ENCODE results near the gene TNP2.

TNP2 gene

DNA sequence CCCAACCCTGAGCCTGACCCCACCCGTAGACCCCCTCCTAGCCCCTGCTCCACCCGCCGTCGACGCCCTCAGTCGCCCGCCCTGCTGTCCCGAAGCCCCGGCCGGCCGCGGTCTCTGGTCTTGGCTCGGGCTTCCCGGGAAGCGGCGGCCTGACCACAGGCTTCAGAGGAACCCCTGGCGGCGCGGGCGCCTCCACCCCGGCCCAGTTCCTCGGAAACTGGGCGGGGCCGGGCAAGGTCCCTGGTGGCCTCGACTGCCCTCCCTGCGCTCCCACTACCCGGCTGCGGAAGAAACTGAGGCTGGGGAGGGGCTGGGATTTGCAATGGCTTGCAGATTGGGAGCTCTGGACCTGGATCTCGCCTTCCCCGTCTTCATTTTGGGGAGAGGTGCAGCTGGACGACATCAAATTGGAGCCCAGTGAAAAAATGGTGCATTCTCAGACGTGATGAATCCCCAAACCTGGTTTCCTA is 12.4 kb downstream of the TNP2 start:
- peak; percentile 66 for DNase-seq (ENCODE audit: low spot score)

DNA sequence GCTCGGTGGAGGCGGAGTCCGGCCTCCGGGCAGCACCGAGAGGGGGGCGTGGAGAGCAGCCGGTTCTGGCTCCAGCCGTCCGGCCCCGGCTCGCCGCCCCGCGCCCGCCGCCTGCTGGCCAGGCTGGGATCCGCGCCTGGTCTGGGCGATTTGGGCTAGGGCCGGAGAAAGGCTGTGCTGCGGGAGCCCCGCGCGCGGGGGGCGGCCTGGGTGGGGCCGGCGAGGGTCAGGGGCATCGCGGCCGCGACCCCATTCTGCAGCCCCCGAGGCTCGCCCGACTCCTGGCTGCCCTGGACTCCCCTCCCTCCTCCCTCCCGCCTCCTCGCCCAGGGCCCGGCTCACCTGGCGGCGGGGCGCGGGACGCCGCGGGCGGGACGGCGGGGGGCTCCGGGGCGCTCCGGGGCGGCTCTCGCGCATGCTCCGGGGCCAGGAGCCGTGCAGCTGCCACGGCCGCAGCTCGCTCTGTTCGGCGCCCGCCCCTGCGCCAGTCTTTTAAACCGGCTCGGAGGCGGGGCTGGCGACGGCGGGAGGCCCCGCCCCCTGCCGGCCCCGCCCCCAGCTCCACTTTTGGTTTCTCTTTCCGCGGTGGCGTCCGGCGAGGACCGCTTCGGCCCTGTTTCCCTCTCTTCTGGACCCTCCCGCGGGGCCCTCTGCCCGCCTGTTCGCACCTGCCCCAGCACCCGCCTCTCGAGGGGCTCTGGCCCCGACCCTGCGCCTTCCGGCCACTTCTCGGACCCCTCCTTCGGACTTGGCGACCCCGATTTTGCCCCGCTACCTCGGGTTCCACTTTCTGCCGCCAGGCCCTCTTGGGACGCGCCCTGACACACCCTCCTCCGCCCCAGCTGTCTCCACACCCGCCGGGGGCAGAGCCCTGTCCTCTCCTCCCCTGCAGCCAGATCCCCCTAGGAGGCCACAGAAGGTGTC is 13.1 kb downstream of the TNP2 start, which contains the start of gene SOCS1:
Gene SOCS1 (minus strand): TSS at position 468 of the 924 bp plus-strand sequence. CDS start 726 bp downstream, outside the sequence.
- peak; percentile 87 for DNase-seq (ENCODE audit: low spot score)

DNA sequence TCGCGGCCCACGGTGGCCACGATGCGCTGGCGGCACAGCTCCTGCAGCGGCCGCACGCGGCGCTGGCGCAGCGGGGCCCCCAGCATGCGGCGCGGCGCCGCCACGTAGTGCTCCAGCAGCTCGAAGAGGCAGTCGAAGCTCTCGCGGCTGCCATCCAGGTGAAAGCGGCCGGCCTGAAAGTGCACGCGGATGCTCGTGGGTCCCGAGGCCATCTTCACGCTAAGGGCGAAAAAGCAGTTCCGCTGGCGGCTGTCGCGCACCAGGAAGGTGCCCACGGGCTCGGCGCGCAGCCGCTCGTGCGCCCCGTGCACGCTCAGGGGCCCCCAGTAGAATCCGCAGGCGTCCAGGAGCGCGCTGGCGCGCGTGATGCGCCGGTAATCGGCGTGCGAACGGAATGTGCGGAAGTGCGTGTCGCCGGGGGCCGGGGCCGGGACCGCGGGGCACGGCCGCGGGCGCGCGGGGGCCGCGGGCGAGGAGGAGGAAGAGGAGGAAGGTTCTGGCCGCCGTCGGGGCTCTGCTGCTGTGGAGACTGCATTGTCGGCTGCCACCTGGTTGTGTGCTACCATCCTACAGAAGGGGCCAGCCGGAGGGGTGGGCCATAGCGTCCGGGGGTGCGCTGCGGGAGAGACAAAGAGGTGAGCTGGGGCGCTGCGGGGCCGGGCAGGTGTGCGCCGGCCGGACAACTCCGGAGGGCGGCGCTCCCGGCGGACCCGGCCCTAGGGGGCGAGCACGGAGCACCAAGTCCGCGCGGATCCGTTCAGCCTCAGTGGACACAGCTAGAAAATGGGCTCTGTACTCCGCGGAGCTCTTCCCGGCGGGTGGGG is 14.0 kb downstream of the TNP2 start:
- DNase-seq (ENCODE audit: low spot score) = no peak

DNA sequence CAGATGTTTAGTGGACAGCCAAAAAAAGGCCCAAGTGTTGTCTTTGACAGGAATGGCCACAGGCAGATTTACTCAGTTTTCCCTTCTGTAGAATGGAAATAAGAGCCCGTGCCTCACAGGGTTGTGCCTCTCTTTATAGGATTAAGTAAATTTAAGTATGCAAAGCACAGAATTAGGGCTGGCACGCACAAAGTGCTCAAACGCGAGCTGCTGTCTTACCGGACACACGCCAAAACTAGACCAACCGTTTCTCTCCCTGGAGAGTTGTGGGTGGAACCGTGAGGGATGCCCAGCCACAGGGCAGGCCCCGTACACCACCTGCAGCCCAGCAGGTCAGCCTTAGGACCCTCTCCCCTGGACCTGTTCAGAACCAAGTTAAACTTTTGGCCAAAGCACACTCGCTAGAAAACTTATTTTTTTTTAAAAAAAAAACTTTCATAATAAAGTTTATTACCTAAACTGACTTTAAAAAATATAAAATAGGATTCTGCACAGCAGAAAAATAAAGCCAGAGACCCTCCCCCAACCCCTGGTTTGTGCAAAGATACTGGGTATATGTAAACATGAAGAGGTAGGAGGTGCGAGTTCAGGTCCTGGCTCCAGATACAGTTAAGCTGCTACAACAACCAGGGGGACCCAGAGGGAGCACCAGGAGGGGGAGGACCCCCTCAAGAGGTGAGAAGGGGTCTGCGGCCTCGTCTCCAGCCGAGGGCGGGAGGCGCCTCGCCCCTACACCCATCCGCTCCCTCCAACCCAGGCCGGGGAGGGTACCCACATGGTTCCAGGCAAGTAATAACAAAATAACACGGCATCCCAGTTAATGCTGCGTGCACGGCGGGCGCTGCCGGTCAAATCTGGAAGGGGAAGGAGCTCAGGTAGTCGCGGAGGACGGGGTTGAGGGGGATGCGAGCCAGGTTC is 14.9 kb downstream of the TNP2 start:
- no peak for DNase-seq (ENCODE audit: low spot score)

DNA sequence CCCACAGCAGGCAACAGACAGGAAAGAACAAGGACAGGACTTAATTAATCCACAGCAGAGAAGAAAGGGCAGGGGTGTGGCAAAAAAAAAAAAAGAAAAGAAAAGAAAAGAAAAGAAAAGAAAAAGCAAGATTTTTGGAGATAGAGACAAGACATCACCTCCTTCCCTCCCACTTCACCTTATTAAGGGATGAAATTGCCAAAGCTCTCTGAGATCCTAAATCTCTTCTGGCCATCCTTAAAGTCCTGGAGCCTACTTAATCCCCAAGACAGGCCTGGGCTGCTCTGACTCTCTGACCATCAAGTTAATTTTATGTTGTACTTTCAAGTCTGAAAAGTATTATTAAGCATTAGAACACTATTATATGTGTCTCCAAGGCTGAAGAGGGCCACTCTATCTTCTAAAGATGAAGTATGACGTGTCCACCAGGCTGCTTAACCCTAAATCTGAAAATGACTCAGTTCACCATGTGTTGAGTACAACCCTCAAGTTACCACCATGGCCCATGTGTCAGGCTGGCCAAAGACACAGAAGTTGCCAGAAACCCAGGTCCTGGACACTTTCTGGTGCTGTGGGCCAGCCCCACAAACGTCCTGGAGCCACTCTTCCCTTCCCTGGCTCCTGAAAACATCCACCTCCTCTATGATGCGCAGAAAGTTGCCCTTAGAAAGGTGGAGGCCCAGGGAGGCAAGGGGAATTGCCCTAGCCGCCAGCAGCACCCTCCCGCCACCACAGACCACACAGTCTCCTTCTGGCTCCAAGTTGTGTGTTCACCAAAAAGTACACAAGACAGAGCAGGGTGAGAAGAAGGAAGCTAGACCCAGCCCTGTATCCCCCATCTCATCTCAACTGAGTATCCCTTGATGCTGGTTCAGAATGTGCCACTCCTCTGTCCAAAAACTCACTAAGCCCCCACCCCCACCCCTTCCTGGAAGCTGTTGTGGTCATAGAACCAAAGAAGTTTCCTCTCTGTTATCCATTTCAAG is 15.8 kb downstream of the TNP2 start:
- DNase-seq (ENCODE audit: low spot score) = no peak

DNA sequence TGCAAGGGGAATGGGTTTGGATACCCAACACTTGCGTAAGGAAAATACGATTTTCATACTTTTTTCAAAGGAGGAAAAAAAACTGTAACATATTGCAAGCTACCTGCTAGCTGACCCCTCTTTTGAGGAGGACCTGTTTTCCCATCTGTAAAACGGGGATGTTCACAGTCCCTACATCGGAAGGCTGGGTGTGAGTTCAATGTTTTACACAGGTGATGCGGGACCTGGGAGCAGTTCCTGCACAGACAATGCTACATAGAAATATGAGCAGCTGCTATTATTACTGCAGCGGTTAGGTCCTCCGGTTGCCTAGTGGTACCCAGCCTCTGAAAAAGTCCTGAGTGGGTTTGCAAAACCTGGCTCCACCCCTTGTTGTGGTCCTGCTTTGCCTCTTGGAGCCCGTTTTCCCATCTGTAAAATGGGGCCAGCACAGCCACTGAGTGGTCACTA is 16.6 kb downstream of the TNP2 start:
- DNase-seq (ENCODE audit: low spot score) = no peak

DNA sequence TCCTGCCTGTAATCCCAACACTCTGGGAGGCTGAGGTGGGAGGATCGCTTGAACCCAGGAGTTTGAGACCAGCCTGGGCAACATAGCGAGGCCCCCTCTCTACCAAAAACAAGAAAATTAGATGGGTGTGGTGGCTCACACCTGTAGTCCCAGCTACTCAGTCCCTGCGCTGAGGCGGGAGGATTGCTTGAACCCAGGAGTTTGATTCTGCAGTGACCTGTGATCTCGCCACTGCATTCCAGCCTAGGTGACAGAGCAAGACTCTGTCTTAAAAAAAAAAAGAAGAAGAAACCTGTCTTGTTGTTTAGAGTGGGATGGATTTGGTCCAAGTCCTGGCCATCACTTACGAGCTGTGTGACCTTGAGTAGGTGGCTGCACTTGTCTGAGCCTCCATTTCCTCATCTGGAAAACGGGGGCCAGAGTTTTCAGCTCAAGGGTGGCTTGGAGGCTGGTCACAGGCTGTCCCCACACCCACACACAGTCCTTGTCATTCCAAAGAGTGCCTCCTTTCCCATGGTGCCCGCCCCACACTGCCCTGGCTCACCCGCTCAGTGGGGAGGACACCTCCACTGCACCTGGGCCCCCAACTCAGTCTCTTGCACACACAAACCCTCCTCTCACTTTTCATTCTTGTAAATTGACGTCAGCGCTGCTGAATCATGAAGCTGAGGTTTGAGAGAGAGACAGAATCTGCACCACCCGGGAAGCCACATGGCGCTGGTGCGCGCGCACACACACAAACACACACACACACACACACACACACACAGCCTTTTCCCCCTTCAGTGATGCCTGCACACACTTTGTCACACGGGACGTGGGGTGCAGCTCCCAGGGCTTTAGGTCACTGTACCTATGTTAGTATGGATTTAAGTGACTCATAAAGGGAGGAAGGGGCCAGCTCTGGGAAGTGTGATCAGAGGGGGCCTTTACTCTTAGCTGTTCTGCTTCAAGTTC is 17.3 kb downstream of the TNP2 start:
- no peak for DNase-seq (ENCODE audit: low spot score)

DNA sequence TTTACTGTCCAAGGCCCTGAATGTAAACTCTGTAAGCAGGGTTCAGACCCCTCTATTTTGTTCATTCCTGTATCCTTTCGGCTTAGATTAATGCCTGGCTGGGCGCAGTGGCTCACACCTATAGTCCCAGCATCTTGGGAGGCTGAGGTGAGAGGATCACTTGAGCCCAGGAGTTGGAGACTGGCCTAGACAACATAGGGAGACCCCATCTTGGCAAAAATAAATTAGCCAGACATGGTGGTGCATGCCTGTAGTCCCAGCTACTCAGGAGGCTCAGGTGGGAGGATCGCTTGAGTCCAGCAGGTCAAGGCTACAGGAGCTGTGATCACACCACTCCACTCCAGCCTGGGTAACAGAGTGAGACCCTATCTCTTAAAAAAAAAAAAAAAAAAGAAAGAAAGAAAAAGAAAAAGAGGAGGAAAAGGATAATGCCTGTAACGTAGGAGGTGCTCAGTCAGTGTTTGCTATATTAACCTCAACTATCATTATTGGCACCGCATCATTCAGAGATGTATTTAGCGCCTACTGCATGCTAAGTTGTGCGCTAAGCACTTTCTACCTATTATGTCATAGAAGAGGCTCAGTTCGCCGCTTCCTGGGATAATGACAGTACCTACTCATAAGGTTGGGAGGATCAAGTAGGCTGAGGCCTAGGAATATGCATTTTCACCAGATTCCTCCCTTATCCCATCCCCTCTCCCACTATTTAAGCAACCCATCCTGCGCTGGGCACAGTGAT is 18.2 kb downstream of the TNP2 start:
- DNase-seq (ENCODE audit: low spot score) = no peak

DNA sequence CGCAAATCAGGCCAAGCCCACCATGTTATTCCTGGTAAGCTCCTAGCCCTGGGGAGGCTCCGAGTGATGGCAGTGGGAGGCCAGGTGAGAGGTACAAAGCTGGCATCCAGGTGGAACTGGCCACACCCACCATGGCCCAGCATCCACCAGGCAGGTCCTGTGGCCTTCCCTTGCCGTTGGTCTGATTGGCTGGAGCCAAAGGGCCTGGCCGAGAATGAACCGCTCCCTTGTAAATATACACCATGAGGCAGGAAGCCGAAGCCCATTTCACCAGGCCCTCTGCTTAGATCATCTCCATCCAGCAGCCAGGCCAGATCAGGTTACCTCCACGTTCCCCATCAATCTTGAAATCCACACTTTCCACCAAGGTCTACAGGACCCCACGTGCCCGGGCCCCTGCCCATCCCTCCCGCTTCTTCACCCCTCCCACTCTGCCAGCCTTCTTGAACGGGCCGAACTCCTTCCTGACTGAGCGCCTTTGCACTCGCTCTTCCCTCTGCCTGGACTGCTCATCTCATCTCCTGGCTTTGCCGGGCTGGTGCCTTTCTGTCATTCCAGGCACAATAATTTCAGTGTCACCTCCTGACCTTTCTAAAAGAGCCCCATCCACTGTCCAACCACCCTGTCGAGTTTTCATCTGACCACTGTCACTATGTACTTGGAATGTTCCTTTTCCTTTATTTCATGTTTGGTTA is 18.9 kb downstream of the TNP2 start:
- no peak for DNase-seq (ENCODE audit: low spot score)

DNA sequence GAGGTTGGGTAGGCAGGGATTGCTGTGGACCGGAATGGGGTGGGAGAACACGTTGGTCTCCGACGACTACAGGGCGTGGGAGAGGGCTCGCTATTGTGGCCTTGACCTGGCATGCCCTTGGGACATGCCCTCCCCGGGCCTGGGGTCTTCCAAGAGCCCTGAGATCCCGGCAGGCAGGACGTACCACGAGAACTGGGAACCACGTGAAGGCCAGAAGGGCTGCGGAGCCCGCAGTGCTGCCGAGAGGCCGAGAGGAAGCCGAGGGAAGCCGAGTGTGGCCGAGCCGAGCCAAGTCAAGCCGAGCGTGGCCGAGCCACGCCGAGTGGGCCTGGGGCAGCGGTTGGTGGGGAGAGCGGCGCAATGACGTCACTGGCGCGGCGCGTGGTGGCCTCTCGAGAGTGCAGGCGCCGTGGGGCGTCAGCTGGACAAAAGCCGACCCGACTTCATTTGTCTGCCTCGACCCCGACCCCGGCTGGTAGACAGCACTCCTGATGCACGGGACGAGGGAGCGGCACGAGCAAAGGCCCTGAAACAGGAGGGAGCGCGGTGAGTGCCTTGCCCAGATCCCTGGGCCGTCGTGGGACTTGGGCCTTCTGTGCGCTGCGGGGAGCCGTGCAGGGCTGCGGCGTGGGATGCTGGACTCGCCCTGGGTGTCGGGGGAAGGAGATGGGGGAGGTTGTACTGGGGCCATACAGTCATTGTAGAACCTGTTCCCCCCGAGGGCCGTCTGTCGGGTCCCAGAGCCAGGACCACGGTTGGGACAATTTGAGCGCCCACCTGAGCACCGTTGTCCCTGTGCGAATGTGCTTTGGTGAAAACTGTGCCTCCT is 19.7 kb downstream of the TNP2 start:
- DNase-seq (ENCODE audit: low spot score) = no peak

DNA sequence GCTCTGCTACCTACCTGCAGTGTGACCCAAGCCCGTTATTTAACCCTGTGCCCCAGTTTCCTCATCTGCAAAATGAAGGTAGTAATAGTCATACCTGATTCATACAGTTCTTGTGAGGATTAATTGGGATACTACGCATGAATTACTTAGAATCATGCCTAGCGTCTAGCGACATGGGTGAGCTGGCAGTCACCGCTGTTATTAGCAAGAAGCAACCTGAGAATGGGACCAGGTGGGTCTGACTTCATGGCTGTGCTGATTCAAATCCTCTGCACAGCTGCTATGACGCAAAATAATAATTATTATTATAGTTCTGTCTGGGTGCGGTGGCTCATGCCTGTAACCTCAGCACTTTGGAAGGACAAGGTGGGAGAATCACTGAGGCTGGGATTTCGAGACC is 21.0 kb downstream of the TNP2 start:
- DNase-seq (ENCODE audit: low spot score) = no peak

DNA sequence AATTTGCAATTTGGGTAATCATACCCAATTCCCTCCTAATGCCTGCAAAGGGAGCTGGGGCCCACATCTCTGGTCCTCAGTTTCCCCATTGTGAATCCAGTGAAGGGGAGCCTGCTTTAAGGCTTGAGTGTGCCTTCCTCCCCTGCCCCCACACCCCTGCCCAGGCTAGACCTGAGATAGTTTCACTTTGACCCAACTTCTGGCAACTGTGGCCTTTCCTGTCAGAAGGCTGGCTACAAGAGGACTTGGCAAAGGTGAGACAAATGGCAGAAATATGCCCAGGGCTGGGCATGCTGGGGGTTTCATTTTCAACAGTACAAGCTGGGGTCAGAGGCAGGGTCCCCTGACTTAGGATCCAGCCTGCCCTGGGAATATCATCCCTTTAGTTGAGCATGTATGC is 23.1 kb downstream of the TNP2 start:
- DNase-seq (ENCODE audit: low spot score) = no peak

DNA sequence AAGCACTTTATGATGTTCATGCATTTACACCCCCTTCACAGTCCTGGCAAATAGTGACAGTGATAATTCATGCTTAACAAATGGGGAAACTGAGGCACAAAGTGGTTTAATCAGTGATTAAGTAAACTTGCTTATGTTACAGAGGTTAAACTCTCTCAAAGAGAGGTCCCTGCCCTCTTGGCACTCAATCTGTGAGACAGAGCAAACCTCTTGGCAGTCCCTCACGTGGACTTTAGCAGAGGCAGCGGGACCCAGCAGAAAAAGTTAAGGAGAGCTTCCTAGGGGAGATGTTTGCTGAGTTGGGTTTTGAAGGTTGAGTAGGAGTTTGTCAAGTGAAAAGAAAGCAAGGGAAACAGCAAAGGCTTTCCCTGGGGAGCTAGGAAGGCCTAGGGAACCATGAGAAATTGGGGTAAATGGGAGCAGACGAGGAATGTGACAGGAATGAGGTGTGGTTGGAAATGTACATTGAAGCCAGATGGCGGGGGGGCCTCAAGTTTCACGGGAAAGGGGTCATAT is 23.8 kb downstream of the TNP2 start:
- DNase-seq (ENCODE audit: low spot score) = no peak

DNA sequence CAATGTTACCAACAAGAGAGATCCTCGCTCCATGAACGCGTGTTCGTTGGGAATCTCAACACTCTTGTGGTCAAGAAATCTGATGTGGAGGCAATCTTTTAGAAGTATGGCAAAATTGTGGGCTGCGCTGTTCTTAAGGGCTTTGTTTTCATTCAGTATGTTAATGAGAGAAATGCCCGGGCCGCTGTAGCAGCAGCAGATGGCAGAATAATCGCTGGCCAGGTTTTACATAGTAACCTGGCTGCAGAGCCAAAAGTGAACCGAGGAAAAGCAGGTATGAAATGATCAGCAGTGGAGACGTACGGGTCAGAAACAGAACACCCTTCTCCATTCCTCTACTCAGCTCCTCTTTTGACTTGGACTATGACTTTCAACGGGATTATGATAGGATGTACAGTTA is 26.5 kb downstream of the TNP2 start:
- DNase-seq (ENCODE audit: low spot score) = no peak

DNA sequence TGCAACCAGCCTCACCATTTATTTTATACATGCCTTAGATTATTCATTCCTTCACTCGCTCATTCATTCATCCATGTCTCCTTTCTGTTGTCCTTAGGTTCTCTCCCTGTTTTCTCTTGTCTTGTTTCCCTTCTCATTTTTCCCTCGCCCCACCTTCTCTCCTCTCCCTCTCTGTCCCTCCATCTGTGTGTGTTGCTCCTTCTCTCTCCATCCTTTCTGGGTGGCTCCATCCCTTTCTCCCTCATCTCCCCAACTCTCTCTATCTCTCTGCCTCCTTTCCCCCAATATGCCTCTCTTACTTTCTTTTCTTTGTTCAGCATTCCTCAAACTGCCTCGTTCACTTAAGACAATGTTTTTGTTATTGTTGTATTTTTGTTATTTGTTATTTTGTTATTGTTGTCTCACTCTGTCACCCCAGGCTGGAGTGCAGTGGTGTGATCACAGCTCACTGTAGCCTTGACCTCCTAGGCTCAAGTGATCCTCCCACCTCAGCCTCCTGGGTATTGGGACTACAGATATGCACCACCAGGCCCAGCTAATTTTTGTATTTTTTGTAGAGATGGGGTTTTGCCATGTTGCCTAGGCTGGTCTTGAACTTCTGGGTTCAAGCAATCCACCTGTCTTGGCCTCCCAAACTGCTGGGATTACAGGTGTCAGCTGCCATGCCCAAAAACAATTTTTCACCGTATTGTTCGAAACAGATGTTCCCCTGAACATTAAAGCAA is 27.5 kb downstream of the TNP2 start:
- DNase-seq (ENCODE audit: low spot score) = no peak
